ENCODE data around the gene CENPO.

The CENPO gene

GRCh38 chr2:24860631-24861030, 67.4 kb downstream of the CENPO start:
- DNase-seq (ENCODE audit: low spot score), result no peak

- no peak for DNase-seq (ENCODE audit: low spot score)
These were observed 68.3 kb downstream of the CENPO start for GRCh38 chr2:24861500-24861899.

GRCh38 chr2:24863641-24864040, 70.4 kb downstream of the CENPO start:
- DNase-seq (ENCODE audit: low spot score), result no peak

- DNase-seq (ENCODE audit: low spot score), result no peak
These were observed 73.7 kb downstream of the CENPO start for GRCh38 chr2:24866946-24867345.

GRCh38 chr2:24870440-24870839, 77.2 kb downstream of the CENPO start:
- no peak for DNase-seq (ENCODE audit: low spot score)

GRCh38 chr2:24870891-24871705, 77.9 kb downstream of the CENPO start:
- DNase-seq (ENCODE audit: low spot score), result peak; percentile 39

- no peak for DNase-seq (ENCODE audit: low spot score)
These were observed 78.7 kb downstream of the CENPO start for GRCh38 chr2:24871852-24872333.
